ENCODE data around the gene NAA40. TPM values are rescaled to one million over a fixed set of nuclear protein-coding genes. Genes with fewer than 3 reads are reported as not detected.

NAA40 gene
- total RNA-seq, 4 donors from 2014 or later = 4.6 to 11.2 (median 7.4) TPM

DNA sequence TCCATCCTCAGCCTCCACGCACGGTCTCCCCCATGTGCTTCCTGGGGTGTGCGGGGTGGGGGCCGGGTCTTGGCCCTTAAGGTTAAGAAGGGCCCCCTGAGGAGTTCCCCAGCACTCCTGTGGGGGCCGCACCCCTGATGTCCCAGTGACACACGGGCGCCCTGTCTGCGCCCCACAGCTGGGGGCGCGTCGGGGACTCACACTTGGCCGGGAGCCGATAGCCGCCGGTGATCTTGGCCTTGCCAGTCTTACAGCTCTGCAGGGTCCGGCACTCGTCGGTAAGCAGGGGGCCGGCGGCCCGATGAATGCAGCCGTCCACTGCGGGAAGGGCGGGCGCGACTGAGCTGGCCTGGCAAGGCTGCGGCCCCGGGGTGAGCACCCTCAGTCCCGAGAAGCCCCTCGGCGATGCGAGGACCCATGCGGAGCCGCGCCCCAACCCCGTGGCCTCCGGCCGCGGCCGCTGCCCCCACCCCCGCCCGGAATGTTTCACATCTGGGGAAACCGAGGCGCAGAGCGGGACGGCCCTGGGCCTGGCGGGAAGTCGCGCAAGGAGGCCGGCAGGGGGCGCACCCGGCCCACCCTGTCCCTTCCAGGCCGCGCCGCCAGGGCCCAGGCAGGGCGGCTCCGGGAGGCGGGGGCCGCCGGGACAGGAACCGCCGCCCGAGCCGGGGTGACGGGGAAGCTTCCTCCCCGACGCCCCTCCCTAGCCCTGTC, 61.4 kb downstream of the NAA40 start:
- TF ChIP-seq, protein P1, sequence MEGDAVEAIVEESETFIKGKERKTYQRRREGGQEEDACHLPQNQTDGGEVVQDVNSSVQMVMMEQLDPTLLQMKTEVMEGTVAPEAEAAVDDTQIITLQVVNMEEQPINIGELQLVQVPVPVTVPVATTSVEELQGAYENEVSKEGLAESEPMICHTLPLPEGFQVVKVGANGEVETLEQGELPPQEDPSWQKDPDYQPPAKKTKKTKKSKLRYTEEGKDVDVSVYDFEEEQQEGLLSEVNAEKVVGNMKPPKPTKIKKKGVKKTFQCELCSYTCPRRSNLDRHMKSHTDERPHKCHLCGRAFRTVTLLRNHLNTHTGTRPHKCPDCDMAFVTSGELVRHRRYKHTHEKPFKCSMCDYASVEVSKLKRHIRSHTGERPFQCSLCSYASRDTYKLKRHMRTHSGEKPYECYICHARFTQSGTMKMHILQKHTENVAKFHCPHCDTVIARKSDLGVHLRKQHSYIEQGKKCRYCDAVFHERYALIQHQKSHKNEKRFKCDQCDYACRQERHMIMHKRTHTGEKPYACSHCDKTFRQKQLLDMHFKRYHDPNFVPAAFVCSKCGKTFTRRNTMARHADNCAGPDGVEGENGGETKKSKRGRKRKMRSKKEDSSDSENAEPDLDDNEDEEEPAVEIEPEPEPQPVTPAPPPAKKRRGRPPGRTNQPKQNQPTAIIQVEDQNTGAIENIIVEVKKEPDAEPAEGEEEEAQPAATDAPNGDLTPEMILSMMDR (IDR thresholded peaks at IDR 0.05; ENCODE audit: low read depth) = no peak

- TF ChIP-seq, protein P1 (IDR thresholded peaks at IDR 0.05; ENCODE audit: low read depth) = no peak
These were observed 62.1 kb downstream of the NAA40 start for GRCh38 chr11:64000740-64001483.

- TF ChIP-seq, protein P1 (IDR thresholded peaks at IDR 0.05; ENCODE audit: low read depth) = no peak
These were observed 63.0 kb downstream of the NAA40 start for GRCh38 chr11:64001484-64002420.

DNA sequence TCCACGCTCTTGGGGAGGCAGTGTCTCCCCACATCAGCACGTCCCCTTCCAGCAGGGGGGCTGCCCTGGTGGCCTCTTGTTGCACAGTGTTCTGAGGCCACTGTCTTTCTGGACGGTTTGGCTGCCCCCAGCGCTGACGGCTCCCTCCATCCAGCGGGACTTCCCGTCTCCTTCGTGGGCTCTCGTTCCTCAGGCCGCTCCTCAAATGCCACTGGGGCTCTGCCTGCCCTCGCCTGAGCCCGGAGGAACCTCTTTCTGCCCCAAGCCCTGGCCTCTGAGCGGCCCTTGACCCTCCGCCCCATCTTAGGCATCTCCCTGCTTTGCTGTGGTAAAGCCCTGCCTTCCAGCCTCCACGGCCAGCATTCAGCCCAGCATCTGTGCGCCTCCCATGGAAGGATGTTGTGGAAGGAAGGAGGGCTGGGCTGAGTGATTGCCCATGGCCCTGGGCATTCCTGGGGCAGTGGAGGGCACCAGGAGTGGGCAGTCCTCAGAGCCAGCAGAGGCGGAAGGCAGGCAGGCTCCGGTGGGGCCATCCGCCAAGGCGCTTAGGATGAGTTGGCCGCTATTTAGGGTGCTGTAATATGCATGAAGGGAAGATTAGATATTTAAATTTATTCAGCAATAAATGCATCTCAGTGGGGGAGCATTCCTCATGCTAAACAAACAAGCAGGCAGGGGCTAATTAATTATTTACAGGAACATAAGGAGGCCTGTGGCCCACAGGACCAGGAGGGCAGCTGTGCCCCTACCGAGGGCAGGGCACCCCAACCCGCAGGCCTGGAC, 65.2 kb downstream of the NAA40 start:
- TF ChIP-seq, protein P1 (IDR thresholded peaks at IDR 0.05; ENCODE audit: low read depth) = no peak

- TF ChIP-seq, protein P1 (IDR thresholded peaks at IDR 0.05; ENCODE audit: low read depth) = no peak
These were observed 65.8 kb downstream of the NAA40 start for GRCh38 chr11:64004590-64004984.

DNA sequence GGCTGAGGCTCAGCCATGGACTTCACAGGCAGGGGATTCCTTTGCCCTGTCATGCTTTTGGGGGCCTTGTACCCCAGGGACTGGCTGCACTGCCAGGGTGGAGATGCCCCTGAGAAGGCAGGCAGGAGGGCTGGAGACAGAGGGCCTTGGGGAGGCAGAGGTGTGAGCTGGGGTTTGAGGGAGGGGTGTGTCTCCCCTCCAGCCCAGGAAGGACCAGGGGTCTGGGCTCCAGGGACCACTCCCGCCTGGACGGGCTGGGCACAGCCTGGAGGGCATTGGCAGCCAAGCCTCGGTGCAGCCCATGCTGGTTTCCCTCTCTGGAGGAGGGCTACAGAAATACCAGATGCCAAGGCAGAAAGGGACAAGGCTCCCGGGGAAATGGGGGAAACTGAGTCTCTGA, 66.9 kb downstream of the NAA40 start:
- TF ChIP-seq, protein P1 (IDR thresholded peaks at IDR 0.05; ENCODE audit: low read depth) = no peak
